ENCODE measurements around the gene MYADM. TPM values are rescaled to one million over a fixed set of nuclear protein-coding genes. Genes with fewer than 3 reads are reported as not detected.
A peak's percentile ranks its signal among the peaks of the same experiment; 100 is the strongest.

The MYADM gene
- total and polyA plus RNA-seq, 2 of the 13 experiments (the other 11 are each of a cell fraction or from before 2014, with no cell fraction given), result 19.9 to 38.1 TPM

- 0 out of 4 replicates have a peak, but pooled peaks of 1 of the 2 experiments have one; percentile 26 for TF ChIP-seq REST (IDR thresholded peaks at IDR 0.05; ENCODE audit: borderline replicate concordance in 1 of 2, low read depth in 1 of 2, low read length in 2 of 2)
- peak; percentile 49 for TF ChIP-seq DPF2 (CRISPR knock-in tag; IDR thresholded peaks at IDR 0.05; ENCODE audit: borderline replicate concordance, low read depth)
- TF ChIP-seq ZNF101 (CRISPR knock-in tag; IDR thresholded peaks at IDR 0.05; ENCODE audit: borderline replicate concordance, low read depth), result no peak
- TF ChIP-seq BATF2 (CRISPR knock-in tag; IDR thresholded peaks at IDR 0.05), result no peak
- no peak for TF ChIP-seq ZNF468 (CRISPR knock-in tag; IDR thresholded peaks at IDR 0.05)
- TF ChIP-seq GLI4 (CRISPR knock-in tag; IDR thresholded peaks at IDR 0.05; ENCODE audit: borderline replicate concordance), result no peak
- TF ChIP-seq CSRNP2 (CRISPR knock-in tag; conservative IDR thresholded peaks at IDR 0.05; ENCODE audit: low read depth), result no peak
- no peak for TF ChIP-seq ZNF512B (CRISPR knock-in tag; IDR thresholded peaks at IDR 0.05; ENCODE audit: borderline replicate concordance)
- 0 out of 2 replicates have a peak, but pooled peaks have one; percentile 42 for TF ChIP-seq ZFP1 (CRISPR knock-in tag; IDR thresholded peaks at IDR 0.05)
- TF ChIP-seq KLF12 (CRISPR knock-in tag; IDR thresholded peaks at IDR 0.05; ENCODE audit: borderline replicate concordance), result 0 out of 2 replicates have a peak, but pooled peaks have one; percentile 48
- no peak for TF ChIP-seq ZNF891 (CRISPR knock-in tag; IDR thresholded peaks at IDR 0.05)
- no peak for TF ChIP-seq HNF4G (IDR thresholded peaks at IDR 0.05; ENCODE audit: borderline replicate concordance, low read depth, low read length)
- TF ChIP-seq HNF4G (CRISPR knock-in tag; IDR thresholded peaks at IDR 0.05; ENCODE audit: borderline replicate concordance, low read depth), result no peak
- peak; percentile 28; the same call in 1 of the 2 replicates for TF ChIP-seq SMAD3 (CRISPR knock-in tag; IDR thresholded peaks at IDR 0.05)
- no peak for TF ChIP-seq PREB (CRISPR knock-in tag; IDR thresholded peaks at IDR 0.05)
- peak; percentile 82; the same call in 1 of the 2 replicates for TF ChIP-seq RXRB (CRISPR knock-in tag; IDR thresholded peaks at IDR 0.05; ENCODE audit: borderline replicate concordance)
- no peak for TF ChIP-seq ZFP41 (CRISPR knock-in tag; IDR thresholded peaks at IDR 0.05; ENCODE audit: borderline replicate concordance)
These were observed at the start of gene MYADM (continued) for GRCh38 chr19:53867225-53868090.

Data from HepG2 (cell line).